Stimulated activated naive CD8-positive, alpha-beta T cell treated with anti-CD3 and anti-CD28 coated beads, Interleukin-15, amount 100 ng/mL, for 72 hours (primary cell): ENCODE data around the gene SLC27A1.

Experiments used
- ATAC-seq: fragments of 150-1000 bp; cut with Tn5 transposase; 2 replicates; pipeline ENCODE4 v1.10.0; 2021; ENCODE audit warnings: mild to moderate bottlenecking, moderate library complexity
- DNase-seq, 2 donors: peaks; one replicate each; pipeline ENCODE4 v3.0.0; 2021 to 2022
- H3K27ac Mint-ChIP-seq, 2 donors: one replicate each; pipeline ENCODE4 v1.8.0; 2022; ENCODE audit warnings: mild to moderate bottlenecking in 2 of 2, mixed read lengths in 2 of 2, moderate library complexity in 2 of 2
- H3K27me3 Mint-ChIP-seq: one replicate; pipeline ENCODE4 v1.8.0; 2022; ENCODE audit warnings: mixed read lengths
- H3K4me1 Mint-ChIP-seq: one replicate; pipeline ENCODE4 v1.8.0; 2022; ENCODE audit warnings: mild to moderate bottlenecking, mixed read lengths
- H3K4me3 Mint-ChIP-seq, 2 donors: one replicate each; pipeline ENCODE4 v1.8.0; 2022; ENCODE audit warnings: mild to moderate bottlenecking in 2 of 2, mixed read lengths in 2 of 2, moderate library complexity in 1 of 2
- H3K9me3 Mint-ChIP-seq, 2 donors: one replicate each; pipeline ENCODE4 v1.8.0; 2022; ENCODE audit warnings: mixed read lengths in 2 of 2

Gene SLC27A1

DNA sequence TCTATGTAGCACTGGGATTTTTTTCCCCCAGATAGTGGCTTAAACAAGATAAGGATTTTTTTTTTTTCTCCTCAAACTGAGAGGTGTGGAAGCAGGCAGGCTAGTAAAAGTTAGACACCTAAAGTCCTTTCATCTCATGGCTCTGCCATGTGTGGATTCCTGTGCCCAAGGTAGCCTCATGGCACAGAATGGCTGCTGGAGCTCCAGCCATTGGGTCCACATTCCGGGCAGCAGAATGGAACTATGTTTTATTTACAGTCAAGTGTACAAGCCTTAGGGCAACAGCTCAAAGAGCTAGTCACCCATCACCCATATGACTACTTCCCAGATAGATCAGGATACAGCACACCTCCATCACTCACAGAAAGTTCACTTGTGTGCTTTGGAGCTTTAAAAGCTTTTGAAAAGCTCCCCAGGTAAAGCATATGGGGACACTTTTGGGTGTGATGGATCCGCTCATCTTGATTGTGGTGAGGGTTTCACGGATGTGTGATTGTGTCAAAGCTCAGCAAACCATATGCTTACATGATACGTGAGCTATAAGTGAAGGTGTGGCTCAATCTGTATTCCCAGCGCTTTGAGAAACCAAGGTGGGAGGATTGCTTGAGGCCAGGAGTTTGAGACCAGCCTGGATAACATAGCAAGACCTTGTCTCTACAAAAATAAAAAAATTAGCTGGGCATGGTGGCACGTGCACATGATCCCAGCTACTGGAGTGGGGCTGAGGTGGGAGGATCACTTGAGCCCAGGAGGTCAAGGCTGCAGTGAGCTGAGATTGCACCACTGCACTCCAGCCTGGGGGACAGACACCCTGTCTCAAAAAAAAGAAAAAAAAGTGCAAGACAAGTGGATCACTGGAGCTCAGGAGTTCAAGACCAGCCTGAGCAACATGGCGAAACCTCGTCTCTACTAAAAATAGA, 59.2 kb downstream of the SLC27A1 start:
- DNase-seq (no peak), ATAC-seq (no peak)
- peaks cover 34% of the 10 kb centered on the region for H3K4me1 Mint-ChIP-seq
- H3K27me3 Mint-ChIP-seq, result no peaks in the 10 kb centered on the region
- H3K27ac Mint-ChIP-seq, result no peak overlapping the region
- H3K9me3 Mint-ChIP-seq, result peaks cover 5 to 8% of the 10 kb centered on the region in 2 donors
- H3K4me3 Mint-ChIP-seq, result no peak overlapping the region

GRCh38 chr19:17530586-17530985, 60.3 kb downstream of the SLC27A1 start:
- peaks cover 23% of the 10 kb centered on the region for H3K4me1 Mint-ChIP-seq
- DNase-seq, result no peak
- no peak for ATAC-seq
- no peak overlapping the region for H3K27ac Mint-ChIP-seq
- no peaks in the 10 kb centered on the region for H3K27me3 Mint-ChIP-seq
- peaks cover 5 to 8% of the 10 kb centered on the region in 2 donors for H3K9me3 Mint-ChIP-seq
- no peak overlapping the region for H3K4me3 Mint-ChIP-seq

- Mint-ChIP-seq H3K4me1 (peaks cover 8% of the 10 kb centered on the region), H3K27me3 (no peaks in the 10 kb centered on the region), H3K27ac (no peak overlapping the region), H3K4me3 (no peak overlapping the region), H3K9me3 (peaks cover 5 to 8% of the 10 kb centered on the region in 2 donors)
- ATAC-seq (no peak), DNase-seq (no peak)
These were observed 61.8 kb downstream of the SLC27A1 start for GRCh38 chr19:17532116-17532515.

DNA sequence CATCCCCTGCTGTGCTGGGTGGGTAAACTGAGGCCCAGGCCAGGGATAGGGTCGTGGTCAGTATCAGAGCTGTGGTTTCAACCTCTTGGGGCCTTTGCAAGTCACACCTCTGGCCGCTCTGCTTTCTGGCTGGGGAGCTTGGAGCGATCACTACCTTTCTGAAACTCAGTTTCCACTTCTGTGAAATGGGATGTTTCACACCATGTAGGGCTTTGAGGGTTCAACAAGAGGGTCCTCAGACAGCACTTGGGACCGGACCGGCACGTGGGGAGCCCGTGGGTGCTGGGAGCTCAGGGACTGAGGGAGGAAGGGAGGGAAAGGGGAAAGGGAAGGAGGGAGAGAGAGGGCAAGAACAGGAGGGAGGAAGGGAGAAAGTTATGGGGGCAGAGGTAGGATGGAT, 62.2 kb downstream of the SLC27A1 start:
- DNase-seq, result no peak
- Mint-ChIP-seq H3K27me3 (peaks cover 4% of the 10 kb centered on the region), H3K9me3 (peaks cover 5 to 8% of the 10 kb centered on the region in 2 donors), H3K4me1 (peaks cover 7% of the 10 kb centered on the region), H3K4me3 (no peak overlapping the region), H3K27ac (no peak overlapping the region)
- ATAC-seq, result no peak

GRCh38 chr19:17534767-17535166, 64.4 kb downstream of the SLC27A1 start:
- DNase-seq (no peak), ATAC-seq (no peak)
- H3K27ac Mint-ChIP-seq, result no peak overlapping the region
- no peak overlapping the region for H3K4me3 Mint-ChIP-seq
- peaks cover 23% of the 10 kb centered on the region for H3K4me1 Mint-ChIP-seq
- H3K9me3 Mint-ChIP-seq, result no peaks in the 10 kb centered on the region
- peaks cover 18% of the 10 kb centered on the region for H3K27me3 Mint-ChIP-seq

GRCh38 chr19:17536955-17537354, 66.6 kb downstream of the SLC27A1 start:
- Mint-ChIP-seq H3K9me3 (no peaks in the 10 kb centered on the region), H3K4me3 (no peak overlapping the region), H3K4me1 (peaks cover 17% of the 10 kb centered on the region), H3K27me3 (peaks cover 18% of the 10 kb centered on the region), H3K27ac (no peak overlapping the region)
- DNase-seq, result no peak
- ATAC-seq, result no peak

DNA sequence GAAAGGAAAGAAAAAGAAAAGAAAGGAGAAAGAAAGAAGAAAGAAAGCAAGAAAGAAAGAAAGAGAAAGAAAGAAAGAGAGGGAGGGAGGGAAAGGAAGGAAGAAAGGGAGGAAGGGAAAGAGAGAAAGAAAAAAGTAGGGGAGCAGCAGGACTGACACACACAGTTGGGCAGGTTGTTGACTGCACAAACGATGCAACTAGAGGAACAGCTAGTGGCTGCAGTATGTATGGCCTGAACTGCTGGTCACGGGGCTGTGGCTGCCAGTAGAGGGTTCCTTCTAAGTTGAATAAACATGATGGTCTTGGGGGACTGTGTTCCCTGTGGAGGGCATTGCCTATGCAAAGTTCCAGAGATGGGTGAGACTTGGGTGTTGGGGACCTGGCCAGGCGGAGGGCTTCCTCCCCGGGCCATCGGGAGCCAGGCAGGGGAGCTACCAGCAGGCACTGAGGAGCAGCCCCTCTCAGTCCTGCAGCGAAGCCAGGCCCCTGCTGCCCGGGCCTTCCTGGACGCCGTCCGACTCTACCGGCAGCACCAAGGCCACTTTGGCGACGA, 68.4 kb downstream of the SLC27A1 start:
- no peaks in the 10 kb centered on the region for H3K9me3 Mint-ChIP-seq
- H3K27me3 Mint-ChIP-seq, result peaks cover 18% of the 10 kb centered on the region
- DNase-seq (no peak), ATAC-seq (peak; percentile 25)
- peak overlapping the region; percentile 81 to 92 for H3K4me3 Mint-ChIP-seq
- peaks cover 17% of the 10 kb centered on the region for H3K4me1 Mint-ChIP-seq
- H3K27ac Mint-ChIP-seq, result peak overlapping the region; percentile 34 to 86

GRCh38 chr19:17539238-17540117, 69.2 kb downstream of the SLC27A1 start:
- Mint-ChIP-seq H3K9me3 (no peaks in the 10 kb centered on the region), H3K27ac (peak overlapping the region; percentile 35 to 89), H3K4me3 (peak overlapping the region; percentile 81 to 92), H3K27me3 (peaks cover 18% of the 10 kb centered on the region), H3K4me1 (peaks cover 17% of the 10 kb centered on the region)
- peak; percentile 98 for DNase-seq
- ATAC-seq, result peak; percentile 94

DNA sequence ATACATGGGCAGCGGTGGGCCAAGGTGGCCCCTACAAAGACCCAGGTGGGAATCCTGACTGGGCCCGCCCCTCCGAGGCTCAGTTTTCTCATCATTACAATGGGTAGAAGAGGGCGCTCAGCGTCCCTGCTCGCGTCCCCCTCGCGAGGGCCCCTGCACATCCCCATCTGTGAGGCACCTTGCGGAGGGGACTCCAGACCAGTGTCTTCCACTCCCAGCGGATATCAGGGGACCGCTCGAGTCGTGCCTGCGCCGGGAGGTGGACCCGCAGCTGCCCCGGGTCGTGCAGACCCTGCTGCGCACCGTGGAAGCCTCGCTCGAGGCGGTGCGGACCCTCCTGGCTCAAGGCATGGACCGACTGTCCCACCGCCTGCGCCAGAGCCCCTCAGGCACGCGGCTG, 69.8 kb downstream of the SLC27A1 start:
- ATAC-seq (no peak), DNase-seq (no peak)
- Mint-ChIP-seq H3K27me3 (peaks cover 18% of the 10 kb centered on the region), H3K9me3 (no peaks in the 10 kb centered on the region), H3K4me1 (peaks cover 17% of the 10 kb centered on the region), H3K4me3 (no peak overlapping the region), H3K27ac (no peak overlapping the region)

DNA sequence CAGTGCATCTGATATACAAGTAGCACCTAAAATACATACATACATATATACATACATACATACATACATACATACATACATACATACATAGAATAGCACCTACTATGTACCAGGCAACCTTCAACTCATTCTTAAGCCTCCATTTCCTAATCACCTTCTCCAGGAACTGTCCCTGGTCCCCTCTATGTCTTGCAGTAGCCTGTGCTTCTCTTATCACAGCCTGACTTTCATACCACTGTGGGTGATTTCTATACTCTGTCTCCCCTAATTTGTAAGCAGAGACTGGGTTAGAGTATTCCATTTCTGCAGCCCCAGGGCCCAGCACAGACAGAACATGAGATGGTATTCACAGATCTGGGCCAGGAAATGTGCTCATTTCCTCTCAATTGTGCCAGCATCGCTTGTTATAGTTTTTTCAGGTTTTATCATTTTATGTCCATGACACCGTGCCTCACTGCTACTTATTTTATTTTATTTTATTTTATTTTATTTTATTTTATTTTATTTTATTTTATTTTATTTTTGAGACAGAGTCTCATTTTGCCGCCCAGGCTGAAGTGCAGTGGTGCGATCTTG, 70.9 kb downstream of the SLC27A1 start:
- Mint-ChIP-seq H3K27me3 (peaks cover 18% of the 10 kb centered on the region), H3K27ac (no peak overlapping the region), H3K4me3 (no peak overlapping the region), H3K4me1 (peaks cover 17% of the 10 kb centered on the region), H3K9me3 (no peaks in the 10 kb centered on the region)
- ATAC-seq (no peak), DNase-seq (no peak)

- Mint-ChIP-seq H3K4me1 (peaks cover 22% of the 10 kb centered on the region), H3K27me3 (peaks cover 18% of the 10 kb centered on the region), H3K27ac (no peak overlapping the region), H3K4me3 (no peak overlapping the region), H3K9me3 (no peaks in the 10 kb centered on the region)
- DNase-seq (no peak), ATAC-seq (no peak)
These were observed 71.7 kb downstream of the SLC27A1 start for GRCh38 chr19:17542042-17542441.

- Mint-ChIP-seq H3K4me3 (no peak overlapping the region), H3K4me1 (peaks cover 24% of the 10 kb centered on the region), H3K27ac (peak overlapping the region in 1 of 2 donors; percentile 15), H3K27me3 (peaks cover 10% of the 10 kb centered on the region), H3K9me3 (no peaks in the 10 kb centered on the region)
- ATAC-seq, result no peak
- DNase-seq, result no peak
These were observed 72.7 kb downstream of the SLC27A1 start for GRCh38 chr19:17542793-17543582.

DNA sequence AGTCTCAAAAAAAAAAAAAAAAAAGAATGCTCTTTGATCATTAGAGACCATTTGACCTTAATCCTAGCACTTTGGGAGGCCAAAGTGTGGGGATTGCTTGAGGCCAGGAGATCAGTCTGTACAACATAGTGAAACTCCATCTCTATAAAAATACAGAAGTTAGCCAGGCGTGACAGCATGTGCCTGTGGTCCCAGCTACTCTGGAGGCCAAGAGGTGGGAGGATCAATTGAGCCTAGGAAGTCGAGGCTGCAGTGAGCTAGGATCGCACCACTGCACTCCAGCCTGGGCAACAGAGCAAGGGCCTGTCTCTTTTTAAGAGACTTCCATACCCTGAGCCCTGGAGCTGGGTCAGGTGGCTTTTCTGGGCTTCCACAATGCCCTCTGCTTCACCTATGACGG, 73.7 kb downstream of the SLC27A1 start:
- no peak overlapping the region for H3K27ac Mint-ChIP-seq
- H3K27me3 Mint-ChIP-seq, result peaks cover under 1% of the 10 kb centered on the region
- H3K4me1 Mint-ChIP-seq, result peaks cover 17% of the 10 kb centered on the region
- ATAC-seq (no peak), DNase-seq (no peak)
- no peaks in the 10 kb centered on the region for H3K9me3 Mint-ChIP-seq
- no peak overlapping the region for H3K4me3 Mint-ChIP-seq

- Mint-ChIP-seq H3K4me3 (no peak overlapping the region), H3K4me1 (peaks cover 13% of the 10 kb centered on the region), H3K27ac (no peak overlapping the region), H3K9me3 (no peaks in the 10 kb centered on the region), H3K27me3 (no peaks in the 10 kb centered on the region)
- DNase-seq (no peak), ATAC-seq (no peak)
These were observed 74.1 kb downstream of the SLC27A1 start for GRCh38 chr19:17544418-17544817.

DNA sequence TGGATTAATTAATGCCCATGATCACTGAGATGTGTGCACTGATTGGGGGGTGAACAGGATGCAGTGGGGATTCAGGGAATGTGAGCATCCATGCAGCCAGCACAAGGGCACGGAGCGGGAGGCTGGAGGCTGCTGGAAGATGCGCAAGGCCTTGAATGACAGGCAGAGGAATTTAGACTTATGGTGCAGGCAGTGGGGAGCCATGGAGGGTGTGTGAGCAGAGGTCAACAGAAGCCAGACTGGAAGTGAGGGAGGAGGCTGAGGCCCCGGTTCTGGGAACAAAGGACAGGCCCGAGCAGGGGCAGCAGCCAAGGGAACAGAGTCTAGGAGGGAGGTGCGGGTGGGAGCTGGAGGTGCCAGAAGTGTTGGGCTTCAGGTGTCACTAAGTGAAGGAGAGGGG, 77.8 kb downstream of the SLC27A1 start:
- peaks cover 9% of the 10 kb centered on the region for H3K4me1 Mint-ChIP-seq
- peak overlapping the region; percentile 56 to 79 for H3K27ac Mint-ChIP-seq
- no peak for ATAC-seq
- no peaks in the 10 kb centered on the region for H3K9me3 Mint-ChIP-seq
- no peak for DNase-seq
- no peak overlapping the region for H3K4me3 Mint-ChIP-seq
- H3K27me3 Mint-ChIP-seq, result no peaks in the 10 kb centered on the region
